NOMO-1 treated with DMSO at 0.1 percent for 48 hours (cell line): ENCODE measurements around the gene RRP8.

Experiments used
- DNase-seq: peaks from one replicate; lab custom pipeline; 2025; ENCODE audit not compliant: unreplicated experiment; lab: John Stamatoyannopoulos, UW

Gene RRP8

DNA sequence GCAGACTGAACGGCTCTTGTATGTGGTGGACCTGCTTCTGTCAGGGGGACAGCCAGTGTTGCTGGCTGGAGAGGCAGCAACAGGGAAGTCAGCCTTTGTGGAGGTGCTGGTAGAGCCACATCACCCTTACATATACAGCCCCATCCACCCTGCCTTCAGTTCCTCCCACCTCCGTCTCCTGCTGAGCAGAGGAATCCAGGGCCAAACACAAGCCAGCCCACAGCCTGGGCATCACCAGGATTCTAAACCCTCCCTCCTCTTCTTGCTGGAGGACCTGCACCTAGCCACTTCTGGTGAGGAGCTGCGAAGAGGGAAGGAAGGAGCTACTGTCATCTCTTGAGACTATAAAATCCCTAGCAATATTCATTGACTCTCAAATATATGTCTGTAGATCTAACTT is 54.8 kb downstream of the RRP8 start:
- no peak for DNase-seq

DNA sequence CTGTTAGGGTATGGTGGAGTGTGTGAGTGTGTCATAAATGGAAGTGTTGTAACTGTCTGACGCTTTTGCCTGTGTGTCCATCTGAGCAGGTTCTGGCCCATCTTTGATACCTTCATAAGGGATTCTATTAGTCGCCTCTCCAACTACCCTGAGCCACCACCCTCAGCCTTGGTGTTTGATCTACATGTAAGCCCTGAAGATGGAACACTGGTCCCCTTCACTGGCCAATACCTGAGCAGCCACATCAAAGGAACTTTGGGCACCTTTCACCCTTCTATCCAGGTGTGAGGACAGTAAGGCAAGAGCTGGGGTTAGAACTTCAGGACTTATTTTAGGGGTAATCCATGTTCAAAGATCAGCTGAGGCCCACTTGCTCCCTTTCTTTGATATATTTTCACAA is 55.3 kb downstream of the RRP8 start:
- no peak for DNase-seq

DNA sequence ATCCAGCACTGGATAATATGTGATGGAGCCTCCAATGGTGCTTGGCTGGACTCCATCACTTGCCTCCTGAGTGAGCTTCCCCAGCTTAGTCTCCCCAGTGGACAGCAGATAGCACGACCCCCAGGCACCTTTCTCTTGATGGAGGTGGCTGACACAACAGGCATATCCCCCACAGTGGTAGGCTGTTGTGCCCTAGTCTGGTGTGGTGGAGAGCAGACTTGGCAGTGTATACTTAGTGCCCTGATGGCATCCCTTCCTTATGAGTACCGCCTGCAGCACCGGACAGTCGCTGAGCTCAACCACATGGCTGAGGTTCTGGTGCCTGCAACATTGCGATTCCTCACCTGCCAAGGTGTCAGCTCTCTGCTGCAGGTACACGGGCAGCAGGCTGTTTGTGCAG is 56.2 kb downstream of the RRP8 start:
- DNase-seq: no peak

DNA sequence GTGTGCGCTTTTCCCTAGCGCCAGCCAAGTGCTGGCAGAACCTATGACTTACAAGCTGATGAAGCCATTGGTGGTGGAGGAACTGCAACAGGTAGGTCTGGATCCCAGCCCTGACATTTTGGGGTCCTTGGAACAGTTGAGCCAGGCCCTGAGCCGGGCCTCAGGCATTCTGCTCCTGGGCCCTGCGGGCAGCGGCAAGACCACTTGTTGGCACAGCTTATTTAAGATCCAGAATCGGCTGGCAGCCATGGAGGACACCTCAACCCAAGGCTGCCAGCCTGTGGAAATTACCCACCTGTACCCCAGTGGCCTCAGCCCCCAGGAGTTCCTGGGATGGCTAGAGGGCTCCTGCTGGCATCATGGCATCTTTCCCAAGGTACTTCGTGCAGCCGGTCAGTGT is 56.7 kb downstream of the RRP8 start:
- no peak for DNase-seq

DNA sequence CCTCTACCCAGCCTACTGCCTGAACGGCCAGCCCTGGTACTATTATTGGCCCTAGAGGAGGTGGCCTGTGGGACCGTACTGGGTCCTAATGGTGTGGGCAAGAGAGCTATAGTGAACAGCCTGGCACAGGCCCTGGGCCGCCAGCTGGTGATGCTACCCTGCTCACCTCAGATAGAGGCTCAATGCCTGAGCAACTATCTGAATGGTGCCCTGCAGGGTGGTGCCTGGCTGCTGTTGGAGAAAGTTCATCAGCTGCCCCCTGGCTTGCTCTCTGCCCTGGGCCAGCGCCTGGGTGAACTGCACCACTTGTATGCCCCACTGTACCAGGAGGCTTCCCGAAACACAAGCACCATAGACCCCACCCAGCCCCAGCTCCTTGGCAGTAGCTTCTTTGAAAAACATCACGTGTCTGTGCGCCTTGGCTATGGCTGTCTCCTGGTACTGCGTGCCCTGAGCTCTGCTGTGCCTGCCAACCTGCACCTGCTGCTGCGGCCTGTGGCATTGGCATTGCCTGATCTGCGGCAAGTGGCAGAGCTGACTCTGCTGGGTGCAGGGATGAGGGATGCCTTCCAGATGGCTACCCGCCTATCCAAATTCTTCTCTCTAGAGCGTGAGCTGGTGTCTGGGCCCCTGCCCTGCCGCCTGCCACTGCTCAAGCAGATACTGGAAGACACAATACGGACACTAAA is 57.4 kb downstream of the RRP8 start:
- DNase-seq: no peak
